Stomach (tissue), 4 donors: ENCODE measurements around the gene MAN1B1.

Experiments
- EP300 ChIP-seq: sonication (generic); formaldehyde crosslinking; IDR thresholded peaks from one replicate; pipeline ENCODE4 v1.6.1; 2017; ENCODE audit warnings: antibody characterized with exemption
- TF ChIP-seq, protein P1 (sequence below), 7 experiments: fragments of 450-650 bp in 4 of 7; fragments of 200-600 bp in 3 of 7; sonication (generic) in 3 of 7; IDR thresholded peaks; one replicate each; pipeline ENCODE4 v1.5.1; 2016 to 2019; ENCODE audit warnings: antibody characterized with exemption in 7 of 7, control low read depth in 2 of 7, mild to moderate bottlenecking in 1 of 7

- TF ChIP-seq, protein P1, sequence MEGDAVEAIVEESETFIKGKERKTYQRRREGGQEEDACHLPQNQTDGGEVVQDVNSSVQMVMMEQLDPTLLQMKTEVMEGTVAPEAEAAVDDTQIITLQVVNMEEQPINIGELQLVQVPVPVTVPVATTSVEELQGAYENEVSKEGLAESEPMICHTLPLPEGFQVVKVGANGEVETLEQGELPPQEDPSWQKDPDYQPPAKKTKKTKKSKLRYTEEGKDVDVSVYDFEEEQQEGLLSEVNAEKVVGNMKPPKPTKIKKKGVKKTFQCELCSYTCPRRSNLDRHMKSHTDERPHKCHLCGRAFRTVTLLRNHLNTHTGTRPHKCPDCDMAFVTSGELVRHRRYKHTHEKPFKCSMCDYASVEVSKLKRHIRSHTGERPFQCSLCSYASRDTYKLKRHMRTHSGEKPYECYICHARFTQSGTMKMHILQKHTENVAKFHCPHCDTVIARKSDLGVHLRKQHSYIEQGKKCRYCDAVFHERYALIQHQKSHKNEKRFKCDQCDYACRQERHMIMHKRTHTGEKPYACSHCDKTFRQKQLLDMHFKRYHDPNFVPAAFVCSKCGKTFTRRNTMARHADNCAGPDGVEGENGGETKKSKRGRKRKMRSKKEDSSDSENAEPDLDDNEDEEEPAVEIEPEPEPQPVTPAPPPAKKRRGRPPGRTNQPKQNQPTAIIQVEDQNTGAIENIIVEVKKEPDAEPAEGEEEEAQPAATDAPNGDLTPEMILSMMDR (IDR thresholded peaks at IDR 0.05) = no peak
- no peak for TF ChIP-seq EP300
Observed at GRCh38 chr9:137065336-137065967, 21.3 kb upstream of the MAN1B1 start.
